Mesothelial cell of epicardium (in vitro differentiated cells): ENCODE results near the gene NSG2. TPM values are rescaled to one million over a fixed set of nuclear protein-coding genes. Genes with fewer than 3 reads are reported as not detected.

ENCODE experiments used
- DNase-seq, 2 experiments: peaks; one replicate each; pipeline ENCODE4 v3.0.0; 2021; ENCODE audit warnings: low spot score in 2 of 2; ENCODE audit not compliant: unreplicated experiment in 2 of 2
- H3K27ac Mint-ChIP-seq: 2 replicates; pipeline ENCODE4 v1.8.0; 2021; ENCODE audit warnings: mixed read lengths
- H3K27me3 Mint-ChIP-seq: 2 replicates; pipeline ENCODE4 v1.8.0; 2021; ENCODE audit warnings: low read depth, mixed read lengths
- H3K36me3 Mint-ChIP-seq: 2 replicates; pipeline ENCODE4 v1.8.0; 2021; ENCODE audit warnings: mixed read lengths
- H3K4me1 Mint-ChIP-seq: 2 replicates; pipeline ENCODE4 v1.8.0; 2021; ENCODE audit warnings: mixed read lengths
- H3K4me3 Mint-ChIP-seq: 2 replicates; pipeline ENCODE4 v1.8.0; 2021; ENCODE audit warnings: mild to moderate bottlenecking, moderate library complexity, mixed read lengths
- H3K9me3 Mint-ChIP-seq: 2 replicates; pipeline ENCODE4 v1.8.0; 2021; ENCODE audit warnings: mixed read lengths
- total RNA-seq: library from RNA; stranded (reverse); gene quantifications from 3 replicates; pipeline ENCODE4 v1.2.1, GENCODE V29; 2021
- TF ChIP-seq, protein P1 (sequence below): fragments of 200-600 bp; sonication (generic); IDR thresholded peaks from one replicate; pipeline ENCODE4 v1.5.0; 2021; ENCODE audit warnings: antibody characterized with exemption; ENCODE audit not compliant: unreplicated experiment

NSG2 gene
- total RNA-seq, 1 donor from 2014 or later, result not detected

GRCh38 chr5:174110310-174110709 is 64.8 kb downstream of the NSG2 start:
- TF ChIP-seq, protein P1, sequence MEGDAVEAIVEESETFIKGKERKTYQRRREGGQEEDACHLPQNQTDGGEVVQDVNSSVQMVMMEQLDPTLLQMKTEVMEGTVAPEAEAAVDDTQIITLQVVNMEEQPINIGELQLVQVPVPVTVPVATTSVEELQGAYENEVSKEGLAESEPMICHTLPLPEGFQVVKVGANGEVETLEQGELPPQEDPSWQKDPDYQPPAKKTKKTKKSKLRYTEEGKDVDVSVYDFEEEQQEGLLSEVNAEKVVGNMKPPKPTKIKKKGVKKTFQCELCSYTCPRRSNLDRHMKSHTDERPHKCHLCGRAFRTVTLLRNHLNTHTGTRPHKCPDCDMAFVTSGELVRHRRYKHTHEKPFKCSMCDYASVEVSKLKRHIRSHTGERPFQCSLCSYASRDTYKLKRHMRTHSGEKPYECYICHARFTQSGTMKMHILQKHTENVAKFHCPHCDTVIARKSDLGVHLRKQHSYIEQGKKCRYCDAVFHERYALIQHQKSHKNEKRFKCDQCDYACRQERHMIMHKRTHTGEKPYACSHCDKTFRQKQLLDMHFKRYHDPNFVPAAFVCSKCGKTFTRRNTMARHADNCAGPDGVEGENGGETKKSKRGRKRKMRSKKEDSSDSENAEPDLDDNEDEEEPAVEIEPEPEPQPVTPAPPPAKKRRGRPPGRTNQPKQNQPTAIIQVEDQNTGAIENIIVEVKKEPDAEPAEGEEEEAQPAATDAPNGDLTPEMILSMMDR, result no peak
- no peak for DNase-seq
- Mint-ChIP-seq H3K4me1 (no peaks in the 10 kb centered on the region), H3K27ac (no peak overlapping the region), H3K4me3 (no peak overlapping the region), H3K36me3 (no peaks in the 10 kb centered on the region), H3K9me3 (no peaks in the 10 kb centered on the region), H3K27me3 (peaks cover 24% of the 10 kb centered on the region)

- TF ChIP-seq, protein P1, result no peak
- Mint-ChIP-seq H3K9me3 (no peaks in the 10 kb centered on the region), H3K4me3 (no peak overlapping the region), H3K27me3 (peaks cover 34% of the 10 kb centered on the region), H3K27ac (no peak overlapping the region), H3K4me1 (no peaks in the 10 kb centered on the region), H3K36me3 (no peaks in the 10 kb centered on the region)
- no peak for DNase-seq
Measured at GRCh38 chr5:174111287-174111973, 65.9 kb downstream of the NSG2 start.

DNA sequence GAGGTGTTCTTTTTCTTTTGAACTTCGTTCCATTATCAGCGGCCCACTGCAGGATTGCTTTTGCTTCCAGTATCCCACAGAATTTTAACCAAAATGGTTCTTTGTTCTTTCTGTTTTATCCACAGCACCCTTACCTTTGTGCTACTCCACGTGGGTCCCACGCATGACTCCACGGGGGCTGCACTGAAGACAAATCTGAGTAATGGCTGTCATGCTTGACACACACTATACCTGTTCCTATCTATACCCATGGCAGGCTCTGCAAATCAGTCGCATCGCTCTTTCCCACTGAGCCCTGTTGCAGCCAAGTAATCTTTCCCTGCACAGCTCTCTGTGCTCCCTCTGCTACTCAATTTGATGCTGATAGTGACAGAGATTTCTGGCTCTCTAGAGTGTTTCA is 69.7 kb downstream of the NSG2 start:
- H3K4me1 Mint-ChIP-seq, result no peaks in the 10 kb centered on the region
- DNase-seq, result no peak
- no peak overlapping the region for H3K4me3 Mint-ChIP-seq
- no peaks in the 10 kb centered on the region for H3K9me3 Mint-ChIP-seq
- peaks cover 49% of the 10 kb centered on the region for H3K27me3 Mint-ChIP-seq
- H3K27ac Mint-ChIP-seq, result no peak overlapping the region
- H3K36me3 Mint-ChIP-seq, result no peaks in the 10 kb centered on the region
- TF ChIP-seq, protein P1, result no peak

DNA sequence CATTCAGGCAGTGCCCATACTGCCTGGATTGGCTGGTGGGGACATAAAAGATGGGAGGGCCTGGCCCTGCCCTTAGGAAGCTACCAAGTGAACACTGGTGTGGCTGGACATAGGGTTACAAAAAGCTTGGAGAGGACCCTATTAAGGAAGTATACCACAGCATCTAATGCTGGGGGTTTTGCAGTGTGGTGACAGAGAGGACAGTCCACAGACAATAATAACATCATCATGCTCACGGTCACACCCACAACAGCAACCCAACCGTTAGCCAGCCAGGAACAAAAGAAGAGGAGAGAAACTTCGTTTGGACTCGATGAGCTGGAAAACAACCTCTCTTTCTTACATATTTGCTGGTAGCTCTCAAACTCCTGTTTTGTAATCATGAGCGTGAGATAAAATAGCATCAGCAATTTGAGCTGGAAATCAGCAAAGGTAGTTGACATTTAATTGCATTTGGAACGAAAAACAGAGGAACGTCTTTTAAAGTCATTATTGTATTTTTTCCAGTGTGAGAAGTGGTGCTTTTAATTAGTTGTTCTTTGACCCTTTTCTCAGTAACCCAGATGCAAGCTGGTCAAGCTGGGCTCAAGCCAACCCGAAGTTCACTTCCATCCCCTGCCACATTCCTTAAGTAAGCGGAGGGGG is 73.4 kb downstream of the NSG2 start:
- Mint-ChIP-seq H3K9me3 (peaks cover under 1% of the 10 kb centered on the region), H3K4me1 (no peaks in the 10 kb centered on the region), H3K27me3 (peaks cover 39% of the 10 kb centered on the region), H3K36me3 (no peaks in the 10 kb centered on the region), H3K27ac (no peak overlapping the region), H3K4me3 (no peak overlapping the region)
- no peak for DNase-seq
- TF ChIP-seq, protein P1, result no peak

DNA sequence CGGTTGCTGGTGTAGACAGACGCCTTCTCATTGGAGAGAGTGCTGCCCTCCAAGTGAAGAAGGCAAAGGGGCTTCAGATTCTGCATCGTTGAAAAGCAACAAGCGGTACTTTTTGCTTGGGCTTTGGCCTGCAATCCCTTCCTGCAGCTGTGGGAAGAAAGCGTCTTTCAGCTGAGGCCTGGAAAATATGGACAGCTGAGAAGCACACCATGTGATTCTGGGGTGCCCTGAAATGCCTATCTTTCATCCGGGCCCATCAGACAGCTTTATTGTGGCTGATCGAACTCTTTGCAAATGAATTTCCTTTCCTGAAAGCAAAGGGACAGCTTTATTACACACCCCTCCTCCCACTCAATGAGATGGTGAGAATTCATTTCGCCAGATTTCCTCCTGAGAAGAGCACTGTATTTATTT is 74.0 kb downstream of the NSG2 start:
- Mint-ChIP-seq H3K4me3 (no peak overlapping the region), H3K27ac (no peak overlapping the region), H3K9me3 (peaks cover 6% of the 10 kb centered on the region), H3K4me1 (no peaks in the 10 kb centered on the region), H3K36me3 (no peaks in the 10 kb centered on the region), H3K27me3 (peaks cover 39% of the 10 kb centered on the region)
- TF ChIP-seq, protein P1, result no peak
- DNase-seq, result no peak
